IMR-90 (cell line): ENCODE data around the gene CKAP5. TPM values are rescaled to one million over a fixed set of nuclear protein-coding genes. Genes with fewer than 3 reads are reported as not detected.

Experiments
- ATAC-seq: fragments of 200-7000 bp; cut with Tn5 transposase; 2 replicates; pipeline ENCODE4 v1.9.1; 2020; ENCODE audit warnings: low read depth, mild to moderate bottlenecking, moderate library complexity
- BruUV-seq: library from RNA; stranded (reverse); fragments of 400-500 nt; replicated peaks from 2 replicates; lab custom pipeline; 2021; lab: Mats Ljungman, UMichigan
- CTCF ChIA-PET: fragments of 300-600 bp; formaldehyde crosslinking; extraction: SDS; loops from one replicate; lab custom pipeline; 2021; ENCODE audit warnings: antibody characterized with exemption; lab: Yijun Ruan, JAX
- POLR2A ChIA-PET: fragments of 300-600 bp; sonication (Branson Sonifier 250); formaldehyde crosslinking; loops from one replicate; lab custom pipeline; 2022; ENCODE audit warnings: antibody characterized with exemption; ENCODE audit not compliant: unreplicated experiment; lab: Charles Lee
- DNase-seq: peaks from one replicate; pipeline ENCODE4 v3.0.0; 2013
- H2AFZ ChIP-seq: replicated peaks from 2 replicates; pipeline ENCODE3; 2013; ENCODE audit warnings: low read length, mild to moderate bottlenecking; ENCODE audit not compliant: poor library complexity
- H2AK5ac ChIP-seq: 2 replicates; pipeline ENCODE4 v1.6.1; 2013; ENCODE audit warnings: low read depth, low read length, inconsistent platforms
- H2AK9ac ChIP-seq: replicated peaks from 2 replicates; pipeline ENCODE3; 2013; ENCODE audit warnings: mild to moderate bottlenecking, low read depth, low read length, moderate library complexity; ENCODE audit not compliant: poor library complexity
- H2BK120ac ChIP-seq: 2 replicates; pipeline ENCODE4 v1.6.1; 2013; ENCODE audit warnings: low read depth, low read length, inconsistent platforms
- H2BK15ac ChIP-seq: 3 replicates; pipeline ENCODE4 v1.6.1; 2013; ENCODE audit warnings: low read depth, low read length, inconsistent platforms
- H2BK20ac ChIP-seq: 2 replicates; pipeline ENCODE4 v1.6.1; 2013; ENCODE audit warnings: low read depth, mild to moderate bottlenecking, inconsistent platforms, low read length, moderate library complexity
- H2BK5ac ChIP-seq: 2 replicates; pipeline ENCODE4 v1.6.1; 2013; ENCODE audit warnings: mild to moderate bottlenecking, low read depth, low read length, inconsistent platforms; ENCODE audit not compliant: poor library complexity, severe bottlenecking
- H3K14ac ChIP-seq: replicated peaks from 2 replicates; pipeline ENCODE4 v1.6.1; 2013; ENCODE audit warnings: low read depth, low read length, inconsistent platforms
- H3K18ac ChIP-seq: 2 replicates; pipeline ENCODE4 v1.6.1; 2013; ENCODE audit warnings: low read depth, low read length, control low read depth
- H3K23ac ChIP-seq: 2 replicates; pipeline ENCODE4 v1.6.1; 2013; ENCODE audit warnings: low read depth, low read length, inconsistent platforms
- H3K27ac ChIP-seq: 2 replicates; pipeline ENCODE4 v1.5.1; 2013; ENCODE audit warnings: mild to moderate bottlenecking, control low read depth, low read length; ENCODE audit not compliant: insufficient read depth
- H3K27me3 ChIP-seq: 2 replicates; pipeline ENCODE4 v1.6.1; 2013; ENCODE audit warnings: low read length; ENCODE audit not compliant: control insufficient read depth, insufficient read depth
- H3K36me3 ChIP-seq: 2 replicates; pipeline ENCODE4 v1.6.1; 2013; ENCODE audit warnings: low read length, mixed read lengths; ENCODE audit not compliant: control insufficient read depth, insufficient read depth
- H3K4ac ChIP-seq: 2 replicates; pipeline ENCODE4 v1.6.1; 2013; ENCODE audit warnings: low read depth, low read length, inconsistent platforms
- H3K4me1 ChIP-seq: 2 replicates; pipeline ENCODE4 v1.6.1; 2013; ENCODE audit warnings: low read length, mixed read lengths; ENCODE audit not compliant: control insufficient read depth, insufficient read depth
- H3K4me2 ChIP-seq: 2 replicates; pipeline ENCODE4 v1.6.1; 2013; ENCODE audit warnings: low read depth, mild to moderate bottlenecking, control low read depth, low read length, moderate library complexity
- H3K4me3 ChIP-seq: 2 replicates; pipeline ENCODE4 v1.5.1; 2013; ENCODE audit warnings: low read depth, mild to moderate bottlenecking, control low read depth, low read length, moderate library complexity; ENCODE audit not compliant: insufficient read depth
- H3K56ac ChIP-seq: 2 replicates; pipeline ENCODE4 v1.6.1; 2013; ENCODE audit warnings: low read length, inconsistent platforms; ENCODE audit not compliant: insufficient read depth; ENCODE audit errors: extremely low read depth
- H3K79me1 ChIP-seq, 2 experiments: 2 replicates each; pipeline ENCODE4 v1.6.1; 2013; ENCODE audit warnings: low read length in 2 of 2, inconsistent platforms in 1 of 2, low read depth in 1 of 2
- H3K9ac ChIP-seq: 2 replicates; pipeline ENCODE4 v1.6.1; 2013; ENCODE audit warnings: low read depth, low read length, control low read depth
- H3K9me1 ChIP-seq: 2 replicates; pipeline ENCODE4 v1.6.1; 2013; ENCODE audit warnings: low read length, inconsistent platforms; ENCODE audit not compliant: insufficient read depth
- H3K9me3 ChIP-seq: 2 replicates; pipeline ENCODE4 v1.6.1; 2013; ENCODE audit warnings: low read length; ENCODE audit not compliant: control insufficient read depth, insufficient read depth
- H4K20me1 ChIP-seq: 2 replicates; pipeline ENCODE4 v1.6.1; 2013; ENCODE audit warnings: low read length, inconsistent platforms; ENCODE audit not compliant: insufficient read depth
- H4K5ac ChIP-seq: 2 replicates; pipeline ENCODE4 v1.6.1; 2013; ENCODE audit warnings: mild to moderate bottlenecking, low read depth, low read length, control low read depth
- H4K8ac ChIP-seq, 2 experiments: 2 replicates each; pipeline ENCODE4 v1.6.1; 2013; ENCODE audit warnings: low read depth in 2 of 2, low read length in 2 of 2, control low read depth in 1 of 2, inconsistent platforms in 1 of 2
- H4K91ac ChIP-seq: 2 replicates; pipeline ENCODE4 v1.6.1; 2013; ENCODE audit warnings: low read depth, low read length, inconsistent platforms; ENCODE audit not compliant: insufficient read depth
- CHD1 ChIP-seq: IDR thresholded peaks from 2 replicates; pipeline ENCODE4 v1.6.1; 2012; ENCODE audit warnings: low read depth, low read length, improper control_type of control experiment
- ELK1 ChIP-seq: fragments of 150-350 bp; IDR thresholded peaks from 2 replicates; pipeline ENCODE4 v1.6.1; 2016; ENCODE audit warnings: low read depth, mild to moderate bottlenecking, low read length, moderate library complexity, borderline replicate concordance
- FOS ChIP-seq: fragments of 150-350 bp; IDR thresholded peaks from 2 replicates; pipeline ENCODE4 v1.6.1; 2016; ENCODE audit warnings: low read depth, low read length
- MAFK ChIP-seq: IDR thresholded peaks from 2 replicates; pipeline ENCODE4 v1.6.1; 2012; ENCODE audit warnings: low read depth, low read length, improper control_type of control experiment
- MAZ ChIP-seq: IDR thresholded peaks from 2 replicates; pipeline ENCODE4 v1.6.1; 2012; ENCODE audit warnings: low read depth, mild to moderate bottlenecking, low read length, improper control_type of control experiment, moderate library complexity, borderline replicate concordance
- MXI1 ChIP-seq: IDR thresholded peaks from 2 replicates; pipeline ENCODE4 v1.6.1; 2012; ENCODE audit warnings: low read depth, mild to moderate bottlenecking, low read length, moderate library complexity, borderline replicate concordance
- POLR2A ChIP-seq: IDR thresholded peaks from 2 replicates; pipeline ENCODE4 v1.6.1; 2012; ENCODE audit warnings: mild to moderate bottlenecking, low read depth, low read length
- RAD21 ChIP-seq: IDR thresholded peaks from 2 replicates; pipeline ENCODE4 v1.6.1; 2012; ENCODE audit warnings: low read length, improper control_type of control experiment
- RCOR1 ChIP-seq: IDR thresholded peaks from 2 replicates; pipeline ENCODE4 v1.6.1; 2012; ENCODE audit warnings: mild to moderate bottlenecking, low read length, improper control_type of control experiment; ENCODE audit not compliant: insufficient replicate concordance
- RFX5 ChIP-seq: IDR thresholded peaks from 2 replicates; pipeline ENCODE4 v1.8.0; 2012; ENCODE audit warnings: low read depth, mild to moderate bottlenecking, low read length, moderate library complexity
- SMC3 ChIP-seq: fragments of 150-350 bp; IDR thresholded peaks from 2 replicates; pipeline ENCODE4 v1.6.1; 2016; ENCODE audit warnings: low read depth, mild to moderate bottlenecking, antibody characterized with exemption, low read length, moderate library complexity
- WGBS, 2 experiments: methylation state at CpG; one replicate each; pipeline versions ENCODE4 v1.1.5 to v1.1.7; 2013; ENCODE audit warnings: missing lambda C conversion rate in 2 of 2; ENCODE audit not compliant: insufficient read length in 1 of 2; ENCODE audit errors: extremely low coverage in 2 of 2; 5-methylcytosine and 5-hydroxymethylcytosine counted together
- dilution Hi-C: fragments of 300-500 bp; cut with HindIII; formaldehyde crosslinking; loops from one replicate; pipeline ENCODE4 v1.14.3; 2018; ENCODE audit warnings: low sequenced_read_pairs; ENCODE audit not compliant: unreplicated experiment
- in situ Hi-C: fragments of 300-500 bp; cut with MboI; formaldehyde crosslinking; loops from 3 replicates; pipeline ENCODE4 v1.14.3; 2019; ENCODE audit warnings: low sequenced_read_pairs, inconsistent platforms, mixed read lengths
- intact Hi-C: fragments of 100-400 bp; cut with micrococcal nuclease; formaldehyde crosslinking; loops from 2 replicates; pipeline ENCODE4 v1.10.0; 2022
- polyA plus RNA-seq, 3 experiments: library from polyadenylated mRNA; depleted of rRNA; stranded (reverse); fragments of >200 nt; gene quantifications; 2 replicates each; pipeline ENCODE4 v1.2.3, GENCODE V29; 2012; ENCODE audit warnings: low replicate concordance in 1 of 3
- total RNA-seq: library from RNA; depleted of rRNA; stranded (reverse); fragments of >200 nt; gene quantifications from 2 replicates; pipeline ENCODE4 v1.2.3, GENCODE V29; 2012
- TF ChIP-seq, protein P1 (sequence below): conservative IDR thresholded peaks from 2 replicates; pipeline ENCODE4 v1.5.1; 2012; ENCODE audit warnings: mild to moderate bottlenecking, low read depth, low read length, improper control_type of control experiment

CKAP5 gene
- total and polyA plus RNA-seq, 2 of the 4 experiments (the other 2 are of a cell fraction), result 59.5 to 79.2 TPM

DNA sequence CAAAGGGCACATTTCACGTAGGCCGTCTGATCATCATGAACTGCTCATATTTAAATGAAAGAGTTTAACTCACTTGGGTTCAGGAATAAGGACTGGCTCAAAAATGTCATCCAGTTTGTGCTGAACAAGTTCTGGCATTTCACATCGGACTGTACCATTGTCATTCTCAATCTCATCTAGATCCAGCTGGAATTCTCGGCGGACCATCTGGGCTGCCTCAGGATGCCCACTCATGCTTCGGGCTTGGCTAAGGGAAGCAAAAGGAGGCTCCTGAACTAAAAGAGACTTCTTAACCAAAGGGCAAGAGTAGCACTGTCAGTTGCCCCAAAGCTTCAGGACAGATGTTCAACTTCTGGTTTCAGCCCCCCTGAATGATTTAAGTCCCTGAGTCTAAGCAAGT, 86.9 kb downstream of the CKAP5 start:
- in situ Hi-C loops, result loop anchor here (5.0 kb wide), 1 partner anchor 33 kb away; no protein-coding TSS in a partner anchor
- WGBS, 2 experiments, result no CpG with 5 or more reads among the region's 6 CpGs
- H3K9ac ChIP-seq, result no peak overlapping the region
- H4K5ac ChIP-seq, result no peak overlapping the region
- no peak overlapping the region for H2BK120ac ChIP-seq
- peaks cover 8 to 13% of the 10 kb centered on the region in 2 experiments; a peak in 2 of 4 replicates for H3K79me1 ChIP-seq
- no peak overlapping the region for H2BK15ac ChIP-seq
- no peak overlapping the region for H4K8ac ChIP-seq
- no peak overlapping the region for H2BK5ac ChIP-seq
- H3K14ac ChIP-seq, result no peak overlapping the region
- dilution Hi-C loops, result no loop called here
- no peak overlapping the region for H2AFZ ChIP-seq
- no peaks in the 10 kb centered on the region for H3K9me3 ChIP-seq
- intact Hi-C loops, result no loop called here
- H3K36me3 ChIP-seq, result peaks cover 40% of the 10 kb centered on the region
- ChIA-PET POLR2A (no interaction called here), CTCF (no interaction called here)
- no peak overlapping the region for H2AK5ac ChIP-seq
- no peak for DNase-seq
- no peak overlapping the region for H3K4me3 ChIP-seq
- H4K91ac ChIP-seq, result no peak overlapping the region
- no peak overlapping the region for H3K23ac ChIP-seq
- no peak for TF ChIP-seq RAD21
- TF ChIP-seq MAZ, result no peak
- no peak for TF ChIP-seq POLR2A
- no peak for TF ChIP-seq CHD1
- TF ChIP-seq, protein P1, sequence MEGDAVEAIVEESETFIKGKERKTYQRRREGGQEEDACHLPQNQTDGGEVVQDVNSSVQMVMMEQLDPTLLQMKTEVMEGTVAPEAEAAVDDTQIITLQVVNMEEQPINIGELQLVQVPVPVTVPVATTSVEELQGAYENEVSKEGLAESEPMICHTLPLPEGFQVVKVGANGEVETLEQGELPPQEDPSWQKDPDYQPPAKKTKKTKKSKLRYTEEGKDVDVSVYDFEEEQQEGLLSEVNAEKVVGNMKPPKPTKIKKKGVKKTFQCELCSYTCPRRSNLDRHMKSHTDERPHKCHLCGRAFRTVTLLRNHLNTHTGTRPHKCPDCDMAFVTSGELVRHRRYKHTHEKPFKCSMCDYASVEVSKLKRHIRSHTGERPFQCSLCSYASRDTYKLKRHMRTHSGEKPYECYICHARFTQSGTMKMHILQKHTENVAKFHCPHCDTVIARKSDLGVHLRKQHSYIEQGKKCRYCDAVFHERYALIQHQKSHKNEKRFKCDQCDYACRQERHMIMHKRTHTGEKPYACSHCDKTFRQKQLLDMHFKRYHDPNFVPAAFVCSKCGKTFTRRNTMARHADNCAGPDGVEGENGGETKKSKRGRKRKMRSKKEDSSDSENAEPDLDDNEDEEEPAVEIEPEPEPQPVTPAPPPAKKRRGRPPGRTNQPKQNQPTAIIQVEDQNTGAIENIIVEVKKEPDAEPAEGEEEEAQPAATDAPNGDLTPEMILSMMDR, result no peak
- TF ChIP-seq MXI1, result no peak
- no peak for TF ChIP-seq SMC3
- no peak for TF ChIP-seq ELK1
- TF ChIP-seq RCOR1, result no peak
- no peak for TF ChIP-seq MAFK
- TF ChIP-seq FOS, result no peak
- no peak for TF ChIP-seq RFX5
- ATAC-seq, result no peak
- no peak overlapping the region for H3K4ac ChIP-seq
- BruUV-seq, result no TSS peak
- H3K56ac ChIP-seq, result no peak overlapping the region
- no peaks in the 10 kb centered on the region for H3K27me3 ChIP-seq
- no peak overlapping the region for H3K27ac ChIP-seq
- H2BK20ac ChIP-seq, result no peak overlapping the region
- no peaks in the 10 kb centered on the region; the same call in 1 of the 2 replicates for H4K20me1 ChIP-seq
- H3K9me1 ChIP-seq, result no peaks in the 10 kb centered on the region
- H2AK9ac ChIP-seq, result no peak overlapping the region
- H3K18ac ChIP-seq, result no peak overlapping the region
- no peaks in the 10 kb centered on the region for H3K4me1 ChIP-seq
- no peak overlapping the region for H3K4me2 ChIP-seq
